ENCODE results near the gene PSMC3IP.
A peak's percentile ranks its signal among the peaks of the same experiment; 100 is the strongest.

Gene PSMC3IP

DNA sequence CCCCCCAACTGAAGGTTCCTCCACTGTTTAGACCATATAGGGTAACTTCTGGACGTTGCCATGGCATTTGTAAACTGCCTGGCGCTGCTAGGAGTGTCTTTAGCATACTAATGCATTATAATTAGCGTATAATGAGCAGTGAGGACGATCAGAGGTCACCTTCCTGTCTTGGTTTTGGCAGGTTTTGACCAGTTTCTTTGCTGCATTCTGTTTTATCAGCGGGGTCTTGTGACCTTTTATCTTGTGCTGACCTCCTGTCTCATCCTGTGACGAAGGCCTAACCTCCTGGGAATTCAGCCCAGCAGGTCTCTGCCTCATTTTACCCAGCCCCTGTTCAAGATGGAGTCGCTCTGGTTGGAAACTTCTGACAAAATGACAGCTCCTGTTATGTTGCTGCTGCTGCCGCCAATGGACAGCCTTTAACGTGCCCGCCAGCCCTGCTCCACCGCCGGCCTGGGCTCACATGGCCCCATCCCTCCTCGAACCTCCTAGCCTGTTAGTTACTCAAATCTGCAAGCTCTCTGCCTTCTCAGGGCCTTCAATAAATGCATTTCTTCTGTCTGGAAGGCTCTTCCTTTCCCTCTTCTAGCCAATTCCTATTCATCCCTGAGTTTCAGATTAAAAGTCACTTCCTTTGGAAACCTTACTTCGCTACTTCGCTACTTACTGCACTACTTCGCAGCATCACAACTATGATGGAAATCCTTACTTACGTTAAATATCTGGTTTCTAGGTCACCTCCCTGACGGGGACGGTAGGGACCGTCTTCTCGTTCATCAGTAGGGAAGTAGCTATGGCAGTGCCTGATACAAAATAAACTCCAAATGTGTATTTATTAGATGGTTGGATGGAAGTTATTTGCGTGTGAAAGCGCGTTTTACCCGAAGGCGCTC, 42.1 kb downstream of the PSMC3IP start:
- Histone ChIP-seq H3K4me1 (ENCODE audit: control insufficient read depth, insufficient read depth, low read length) (peaks cover 19% of the 10 kb centered on the region), H3K9me3 (ENCODE audit: control insufficient read depth, insufficient read depth, low read depth, low read length) (no peaks in the 10 kb centered on the region), H3K4me3 (ENCODE audit: low read depth, low read length) (peak overlapping the region; percentile 44), H3K27ac (ENCODE audit: extremely low read depth, low read depth, low read length) (peak overlapping the region; percentile 98), H3K36me3 (ENCODE audit: control insufficient read depth in 2 of 2, insufficient read depth in 1 of 2, low read length in 2 of 2) (peaks cover 12 to 21% of the 10 kb centered on the region in 2 experiments; a peak in 2 of 3 replicates)
- ChIA-PET CTCF (interaction anchor here (0.7 to 4.1 kb wide), 4 partner anchors 8 to 415 kb away, joined by 3 to 19 read pairs (median 5); no protein-coding TSS in a partner anchor), POLR2A (interaction anchor here (0.5 to 2.7 kb wide), 13 partner anchors 8 to 518 kb away, joined by 3 to 23 read pairs (median 5); partner anchors contain the start of genes CAVIN1, DNAJC7, RETREG3 and STAT3)
- TF ChIP-seq ZNF169 (tag by site-specific recombination; IDR thresholded peaks at IDR 0.05) (no peak), ZBTB48 (tag by site-specific recombination; IDR thresholded peaks at IDR 0.05) (peak; percentile 99), ZNF266 (tag by site-specific recombination; IDR thresholded peaks at IDR 0.05; ENCODE audit: low read depth) (no peak), ZFP69B (tag by site-specific recombination; IDR thresholded peaks at IDR 0.05) (peak; percentile 64; the same call in 1 of the 2 replicates), KLF9 (tag by site-specific recombination; IDR thresholded peaks at IDR 0.05; ENCODE audit: low read depth) (0 out of 2 replicates have a peak, but pooled peaks have one; percentile 29), ZEB2 (tag by site-specific recombination; IDR thresholded peaks at IDR 0.05) (peak; percentile 95; the same call in 1 of the 2 replicates), GFI1B (tag by site-specific recombination; IDR thresholded peaks at IDR 0.05) (no peak), PRDM1 (tag by site-specific recombination; IDR thresholded peaks at IDR 0.05) (no peak), GLI4 (tag by site-specific recombination; IDR thresholded peaks at IDR 0.05) (no peak), ZNF341 (tag by site-specific recombination; IDR thresholded peaks at IDR 0.05; ENCODE audit: low read depth) (peak; percentile 45; the same call in 1 of the 2 replicates), ZBTB21 (tag by site-specific recombination; IDR thresholded peaks at IDR 0.05) (peak; percentile 54), ZBTB8A (tag by site-specific recombination; IDR thresholded peaks at IDR 0.05) (peak; percentile 25), SP7 (tag by site-specific recombination; IDR thresholded peaks at IDR 0.05) (peak; percentile 85; the same call in 1 of the 2 replicates), ZNF10 (tag by site-specific recombination; IDR thresholded peaks at IDR 0.05) (peak; percentile 51; the same call in 1 of the 2 replicates), ZNF747 (tag by site-specific recombination; IDR thresholded peaks at IDR 0.05) (no peak), ZNF677 (tag by site-specific recombination; IDR thresholded peaks at IDR 0.05) (no peak), ZNF521 (tag by site-specific recombination; IDR thresholded peaks at IDR 0.05) (no peak), ZNF2 (tag by site-specific recombination; IDR thresholded peaks at IDR 0.05) (peak; percentile 81; the same call in 1 of the 2 replicates), ZBTB17 (tag by site-specific recombination; IDR thresholded peaks at IDR 0.05) (peak; percentile 89), ZNF501 (tag by site-specific recombination; IDR thresholded peaks at IDR 0.05) (0 out of 2 replicates have a peak, but pooled peaks have one; percentile 77), ZSCAN23 (tag by site-specific recombination; IDR thresholded peaks at IDR 0.05) (no peak), MYNN (tag by site-specific recombination; IDR thresholded peaks at IDR 0.05; ENCODE audit: borderline replicate concordance) (peak; percentile 95), YY1 (tag by site-specific recombination; IDR thresholded peaks at IDR 0.05) (peak; percentile 47), ZNF596 (tag by site-specific recombination; IDR thresholded peaks at IDR 0.05) (no peak), ZNF335 (tag by site-specific recombination; conservative IDR thresholded peaks at IDR 0.05) (peak; percentile 99), ZNF16 (tag by site-specific recombination; IDR thresholded peaks at IDR 0.05; ENCODE audit: low read depth) (0 out of 2 replicates have a peak, but pooled peaks have one; percentile 13), ZNF157 (tag by site-specific recombination; IDR thresholded peaks at IDR 0.05) (no peak), ZNF600 (tag by site-specific recombination; IDR thresholded peaks at IDR 0.05) (peak; percentile 83), ZNF548 (tag by site-specific recombination; IDR thresholded peaks at IDR 0.05) (no peak)
- TF ChIP-seq, protein P1, sequence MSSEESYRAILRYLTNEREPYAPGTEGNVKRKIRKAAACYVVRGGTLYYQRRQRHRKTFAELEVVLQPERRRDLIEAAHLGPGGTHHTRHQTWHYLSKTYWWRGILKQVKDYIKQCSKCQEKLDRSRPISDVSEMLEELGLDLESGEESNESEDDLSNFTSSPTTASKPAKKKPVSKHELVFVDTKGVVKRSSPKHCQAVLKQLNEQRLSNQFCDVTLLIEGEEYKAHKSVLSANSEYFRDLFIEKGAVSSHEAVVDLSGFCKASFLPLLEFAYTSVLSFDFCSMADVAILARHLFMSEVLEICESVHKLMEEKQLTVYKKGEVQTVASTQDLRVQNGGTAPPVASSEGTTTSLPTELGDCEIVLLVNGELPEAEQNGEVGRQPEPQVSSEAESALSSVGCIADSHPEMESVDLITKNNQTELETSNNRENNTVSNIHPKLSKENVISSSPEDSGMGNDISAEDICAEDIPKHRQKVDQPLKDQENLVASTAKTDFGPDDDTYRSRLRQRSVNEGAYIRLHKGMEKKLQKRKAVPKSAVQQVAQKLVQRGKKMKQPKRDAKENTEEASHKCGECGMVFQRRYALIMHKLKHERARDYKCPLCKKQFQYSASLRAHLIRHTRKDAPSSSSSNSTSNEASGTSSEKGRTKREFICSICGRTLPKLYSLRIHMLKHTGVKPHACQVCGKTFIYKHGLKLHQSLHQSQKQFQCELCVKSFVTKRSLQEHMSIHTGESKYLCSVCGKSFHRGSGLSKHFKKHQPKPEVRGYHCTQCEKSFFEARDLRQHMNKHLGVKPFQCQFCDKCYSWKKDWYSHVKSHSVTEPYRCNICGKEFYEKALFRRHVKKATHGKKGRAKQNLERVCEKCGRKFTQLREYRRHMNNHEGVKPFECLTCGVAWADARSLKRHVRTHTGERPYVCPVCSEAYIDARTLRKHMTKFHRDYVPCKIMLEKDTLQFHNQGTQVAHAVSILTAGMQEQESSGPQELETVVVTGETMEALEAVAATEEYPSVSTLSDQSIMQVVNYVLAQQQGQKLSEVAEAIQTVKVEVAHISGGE (tag by site-specific recombination; conservative IDR thresholded peaks at IDR 0.05; ENCODE audit: low read depth), result 0 out of 2 replicates have a peak, but pooled peaks have one; percentile 28
- TF ChIP-seq, protein P2, sequence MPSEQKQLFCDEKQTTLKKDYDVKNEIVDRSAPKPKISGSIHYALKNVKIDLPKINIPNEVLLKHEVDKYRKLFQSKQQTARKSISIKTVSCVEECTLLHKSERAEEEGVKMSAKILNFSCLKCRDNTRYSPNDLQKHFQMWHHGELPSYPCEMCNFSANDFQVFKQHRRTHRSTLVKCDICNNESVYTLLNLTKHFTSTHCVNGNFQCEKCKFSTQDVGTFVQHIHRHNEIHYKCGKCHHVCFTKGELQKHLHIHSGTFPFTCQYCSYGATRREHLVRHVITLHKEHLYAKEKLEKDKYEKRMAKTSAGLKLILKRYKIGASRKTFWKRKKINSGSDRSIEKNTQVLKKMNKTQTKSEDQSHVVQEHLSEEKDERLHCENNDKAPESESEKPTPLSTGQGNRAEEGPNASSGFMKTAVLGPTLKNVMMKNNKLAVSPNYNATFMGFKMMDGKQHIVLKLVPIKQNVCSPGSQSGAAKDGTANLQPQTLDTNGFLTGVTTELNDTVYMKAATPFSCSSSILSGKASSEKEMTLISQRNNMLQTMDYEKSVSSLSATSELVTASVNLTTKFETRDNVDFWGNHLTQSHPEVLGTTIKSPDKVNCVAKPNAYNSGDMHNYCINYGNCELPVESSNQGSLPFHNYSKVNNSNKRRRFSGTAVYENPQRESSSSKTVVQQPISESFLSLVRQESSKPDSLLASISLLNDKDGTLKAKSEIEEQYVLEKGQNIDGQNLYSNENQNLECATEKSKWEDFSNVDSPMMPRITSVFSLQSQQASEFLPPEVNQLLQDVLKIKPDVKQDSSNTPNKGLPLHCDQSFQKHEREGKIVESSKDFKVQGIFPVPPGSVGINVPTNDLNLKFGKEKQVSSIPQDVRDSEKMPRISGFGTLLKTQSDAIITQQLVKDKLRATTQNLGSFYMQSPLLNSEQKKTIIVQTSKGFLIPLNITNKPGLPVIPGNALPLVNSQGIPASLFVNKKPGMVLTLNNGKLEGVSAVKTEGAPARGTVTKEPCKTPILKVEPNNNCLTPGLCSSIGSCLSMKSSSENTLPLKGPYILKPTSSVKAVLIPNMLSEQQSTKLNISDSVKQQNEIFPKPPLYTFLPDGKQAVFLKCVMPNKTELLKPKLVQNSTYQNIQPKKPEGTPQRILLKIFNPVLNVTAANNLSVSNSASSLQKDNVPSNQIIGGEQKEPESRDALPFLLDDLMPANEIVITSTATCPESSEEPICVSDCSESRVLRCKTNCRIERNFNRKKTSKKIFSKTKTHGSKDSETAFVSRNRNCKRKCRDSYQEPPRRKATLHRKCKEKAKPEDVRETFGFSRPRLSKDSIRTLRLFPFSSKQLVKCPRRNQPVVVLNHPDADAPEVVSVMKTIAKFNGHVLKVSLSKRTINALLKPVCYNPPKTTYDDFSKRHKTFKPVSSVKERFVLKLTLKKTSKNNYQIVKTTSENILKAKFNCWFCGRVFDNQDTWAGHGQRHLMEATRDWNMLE (tag by site-specific recombination; conservative IDR thresholded peaks at IDR 0.05; ENCODE audit: low read depth), result 0 out of 2 replicates have a peak, but pooled peaks have one; percentile 29
